ENCODE results near the gene EFEMP1. TPM values are rescaled to one million over a fixed set of nuclear protein-coding genes. Genes with fewer than 3 reads are reported as not detected.

EFEMP1 gene
- total RNA-seq, 2 experiments from 2014 or later, result 0.61 TPM; not detected in 1

GRCh38 chr2:55843096-55843993, 80.2 kb downstream of the EFEMP1 start:
- Histone ChIP-seq H3K79me2 (ENCODE audit: insufficient read depth, low read depth, low read length) (no peaks in the 10 kb centered on the region), H3K4me3 (ENCODE audit: low read depth, low read length, poor library complexity, severe bottlenecking) (no peak overlapping the region), H3K27ac (ENCODE audit: low read depth, low read length, poor library complexity, severe bottlenecking) (no peak overlapping the region), H3K9me3 (ENCODE audit: low read length) (no peaks in the 10 kb centered on the region), H3K4me1 (ENCODE audit: insufficient read depth, low read length, poor library complexity, severe bottlenecking) (no peaks in the 10 kb centered on the region), H3K36me3 (ENCODE audit: insufficient read depth, low read length) (no peaks in the 10 kb centered on the region), H3K9me2 (ENCODE audit: insufficient read depth, low read length) (no peaks in the 10 kb centered on the region), H2AFZ (ENCODE audit: low read length) (no peak overlapping the region), H4K20me1 (ENCODE audit: insufficient read depth, low read length) (no peaks in the 10 kb centered on the region), H3K4me2 (ENCODE audit: low read length) (no peak overlapping the region)
- ChIA-PET POLR2A (no interaction called here), CTCF (ENCODE audit: unreplicated experiment) (no interaction called here)
- TF ChIP-seq EZH2phosphoT487 (IDR thresholded peaks at IDR 0.05; ENCODE audit: borderline replicate concordance, low read depth, low read length) (no peak), CTCF (conservative IDR thresholded peaks at IDR 0.05; ENCODE audit: low read length) (no peak)
- no TSS peak for BruUV-seq (replicated peaks)
- intact Hi-C loops (cut with micrococcal nuclease; ENCODE audit: unreplicated experiment), result no loop called here
- no peak for DNase-seq (ENCODE audit: low spot score)

GRCh38 chr2:55842046-55842445, 81.5 kb downstream of the EFEMP1 start:
- H3K36me3 ChIP-seq (ENCODE audit: insufficient read depth, low read length), result no peaks in the 10 kb centered on the region
- no peak overlapping the region for H3K27ac ChIP-seq (ENCODE audit: low read depth, low read length, poor library complexity, severe bottlenecking)
- H3K4me3 ChIP-seq (ENCODE audit: low read depth, low read length, poor library complexity, severe bottlenecking), result no peak overlapping the region
- no peak overlapping the region for H2AFZ ChIP-seq (ENCODE audit: low read length)
- ChIA-PET CTCF (ENCODE audit: unreplicated experiment) (no interaction called here), POLR2A (interaction anchor here (0.6 kb wide), 1 partner anchor 19 kb away, joined by 3 read pairs; no protein-coding TSS in a partner anchor)
- no peaks in the 10 kb centered on the region for H3K9me3 ChIP-seq (ENCODE audit: low read length)
- no peak overlapping the region for H3K4me2 ChIP-seq (ENCODE audit: low read length)
- H3K4me1 ChIP-seq (ENCODE audit: insufficient read depth, low read length, poor library complexity, severe bottlenecking), result no peaks in the 10 kb centered on the region
- BruUV-seq (replicated peaks), result no TSS peak
- H3K79me2 ChIP-seq (ENCODE audit: insufficient read depth, low read depth, low read length), result no peaks in the 10 kb centered on the region
- DNase-seq (ENCODE audit: low spot score), result no peak
- TF ChIP-seq EZH2phosphoT487 (IDR thresholded peaks at IDR 0.05; ENCODE audit: borderline replicate concordance, low read depth, low read length) (no peak), CTCF (conservative IDR thresholded peaks at IDR 0.05; ENCODE audit: low read length) (no peak)
- H4K20me1 ChIP-seq (ENCODE audit: insufficient read depth, low read length), result no peaks in the 10 kb centered on the region
- H3K9me2 ChIP-seq (ENCODE audit: insufficient read depth, low read length), result no peaks in the 10 kb centered on the region
- intact Hi-C loops (cut with micrococcal nuclease; ENCODE audit: unreplicated experiment), result no loop called here

- no peak overlapping the region for H3K27ac ChIP-seq (ENCODE audit: low read depth, low read length, poor library complexity, severe bottlenecking)
- BruUV-seq (replicated peaks), result no TSS peak
- H3K4me1 ChIP-seq (ENCODE audit: insufficient read depth, low read length, poor library complexity, severe bottlenecking), result no peaks in the 10 kb centered on the region
- no peak overlapping the region for H2AFZ ChIP-seq (ENCODE audit: low read length)
- no peak overlapping the region for H3K4me2 ChIP-seq (ENCODE audit: low read length)
- CTCF ChIA-PET (ENCODE audit: unreplicated experiment), result no interaction called here
- no peaks in the 10 kb centered on the region for H3K9me3 ChIP-seq (ENCODE audit: low read length)
- H4K20me1 ChIP-seq (ENCODE audit: insufficient read depth, low read length), result no peaks in the 10 kb centered on the region
- no peak for DNase-seq (ENCODE audit: low spot score)
- no peak for TF ChIP-seq CTCF (conservative IDR thresholded peaks at IDR 0.05; ENCODE audit: low read length)
- TF ChIP-seq EZH2phosphoT487 (IDR thresholded peaks at IDR 0.05; ENCODE audit: borderline replicate concordance, low read depth, low read length), result no peak
- H3K4me3 ChIP-seq (ENCODE audit: low read depth, low read length, poor library complexity, severe bottlenecking), result no peak overlapping the region
- no peaks in the 10 kb centered on the region for H3K79me2 ChIP-seq (ENCODE audit: insufficient read depth, low read depth, low read length)
- H3K9me2 ChIP-seq (ENCODE audit: insufficient read depth, low read length), result no peaks in the 10 kb centered on the region
- POLR2A ChIA-PET, result no interaction called here
- H3K36me3 ChIP-seq (ENCODE audit: insufficient read depth, low read length), result no peaks in the 10 kb centered on the region
- intact Hi-C loops (cut with micrococcal nuclease; ENCODE audit: unreplicated experiment), result no loop called here
Observed at GRCh38 chr2:55840460-55840859, 83.1 kb downstream of the EFEMP1 start.
